Measurements from ENCODE around the gene PEX5.

The PEX5 gene

DNA sequence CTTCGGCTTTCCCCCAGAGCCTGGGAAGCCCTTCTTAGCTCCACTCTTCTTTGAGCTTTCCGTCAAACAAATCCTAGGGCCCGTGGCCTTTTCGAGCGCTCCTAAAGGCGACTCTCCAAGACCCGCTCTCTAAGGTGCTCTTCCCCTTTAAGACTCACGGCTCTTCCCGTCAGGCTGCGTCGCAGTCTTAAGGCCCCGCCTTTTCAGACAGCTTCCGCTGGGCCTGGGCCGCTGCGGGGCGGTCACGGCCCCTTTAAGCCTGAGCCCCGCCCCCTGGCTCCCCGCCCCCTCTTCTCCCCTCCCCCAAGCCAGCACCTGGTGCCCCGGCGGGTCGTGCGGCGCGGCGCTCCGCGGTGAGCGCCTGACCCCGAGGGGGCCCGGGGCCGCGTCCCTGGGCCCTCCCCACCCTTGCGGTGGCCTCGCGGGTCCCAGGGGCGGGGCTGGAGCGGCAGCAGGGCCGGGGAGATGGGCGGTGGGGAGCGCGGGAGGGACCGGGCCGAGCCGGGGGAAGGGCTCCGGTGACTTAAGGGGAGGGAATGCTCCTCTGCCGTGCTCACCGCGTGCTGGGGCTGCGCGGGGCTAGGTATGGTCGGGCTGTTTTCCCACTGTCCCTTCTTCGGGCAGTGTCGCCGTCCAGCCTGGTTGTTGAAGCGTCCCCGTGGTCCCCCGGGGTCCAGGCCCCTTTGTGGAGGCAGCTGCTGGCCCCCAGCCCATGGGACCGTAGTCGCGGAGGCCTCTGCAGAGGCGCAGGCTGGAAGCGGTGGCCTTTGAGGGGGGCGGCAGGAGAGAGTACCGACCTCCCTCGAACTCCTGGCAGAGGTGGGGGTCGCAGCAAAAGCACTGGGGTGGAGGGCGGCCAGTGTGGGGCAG lies at the start of gene PEX5:
Gene PEX5 (plus strand): TSS at position 289 of the 870 bp plus-strand sequence. CDS start 692 bp downstream, outside the sequence.
- peak within 1 kb of the TSS; percentile 64 for H3K4me3 ChIP-seq (ENCODE audit: low read depth, low read length)
- peak; percentile 76 for DNase-seq (ENCODE audit: low read depth)

DNA sequence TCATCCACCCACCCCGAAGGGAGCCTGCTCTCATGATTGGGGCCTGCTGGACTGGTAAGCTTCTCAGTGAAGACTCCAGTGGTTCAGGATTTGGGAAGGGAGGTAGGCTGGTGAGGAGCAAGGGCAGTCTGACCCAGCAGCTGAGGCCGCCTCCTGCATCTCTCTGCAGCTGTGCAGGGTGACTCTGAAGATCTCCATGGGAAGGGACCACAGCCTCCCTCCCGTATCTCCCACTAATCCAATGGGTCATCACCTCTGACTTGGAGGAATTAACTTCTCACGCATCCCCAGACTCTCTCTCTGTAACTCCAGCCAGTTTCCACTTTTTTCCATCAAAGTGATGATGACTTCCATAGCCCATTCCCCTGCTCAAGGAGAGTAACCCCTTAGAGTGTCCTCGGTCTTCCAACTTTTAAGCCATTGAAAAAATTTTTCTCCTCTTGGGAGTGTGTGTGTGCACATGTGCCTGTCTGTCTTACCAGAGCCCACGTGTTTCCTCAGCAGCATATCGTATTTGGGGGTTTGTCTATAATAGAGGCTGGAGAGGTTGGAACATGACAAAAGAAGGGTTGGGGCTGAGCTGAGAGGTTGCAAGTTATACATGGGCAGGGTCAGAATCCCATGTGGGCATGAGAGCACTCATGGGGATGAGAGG lies 48.0 kb upstream of the PEX5 start:
- H3K4me3 ChIP-seq (ENCODE audit: low read depth, low read length), result no peak overlapping the region

DNA sequence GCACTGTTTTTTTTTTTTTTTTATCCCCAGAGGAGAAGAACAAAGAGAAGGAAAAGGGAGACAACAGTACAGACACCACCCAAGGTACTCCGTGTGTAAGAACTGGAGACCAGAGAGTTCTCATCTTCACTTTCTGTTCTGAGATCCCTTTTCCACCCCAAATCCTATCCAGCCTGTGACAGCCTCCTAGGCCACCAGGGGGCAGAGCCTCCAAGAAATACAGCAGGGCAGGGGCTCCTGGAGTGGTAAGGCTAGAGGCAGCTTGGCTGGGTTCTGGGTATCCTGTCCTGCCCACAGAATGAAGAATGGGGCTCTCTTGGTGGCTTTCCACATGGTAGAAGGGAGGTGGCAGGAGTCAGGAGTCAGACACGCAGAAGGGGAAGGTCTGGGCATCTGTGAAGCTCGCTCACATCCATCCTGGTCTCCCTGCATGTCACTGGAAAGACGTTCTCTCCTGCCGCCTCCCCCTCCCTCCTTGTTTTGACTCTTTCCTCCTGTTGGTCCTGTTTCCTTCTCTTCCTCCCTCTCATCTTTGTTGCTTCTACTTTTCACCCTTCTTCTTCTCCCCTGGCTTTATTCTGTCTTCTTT lies 47.3 kb upstream of the PEX5 start:
- DNase-seq (ENCODE audit: low read depth), result no peak

More for the DNA sequence above, 48.0 kb upstream of the PEX5 start:
- no peak for DNase-seq (ENCODE audit: low read depth)

DNA sequence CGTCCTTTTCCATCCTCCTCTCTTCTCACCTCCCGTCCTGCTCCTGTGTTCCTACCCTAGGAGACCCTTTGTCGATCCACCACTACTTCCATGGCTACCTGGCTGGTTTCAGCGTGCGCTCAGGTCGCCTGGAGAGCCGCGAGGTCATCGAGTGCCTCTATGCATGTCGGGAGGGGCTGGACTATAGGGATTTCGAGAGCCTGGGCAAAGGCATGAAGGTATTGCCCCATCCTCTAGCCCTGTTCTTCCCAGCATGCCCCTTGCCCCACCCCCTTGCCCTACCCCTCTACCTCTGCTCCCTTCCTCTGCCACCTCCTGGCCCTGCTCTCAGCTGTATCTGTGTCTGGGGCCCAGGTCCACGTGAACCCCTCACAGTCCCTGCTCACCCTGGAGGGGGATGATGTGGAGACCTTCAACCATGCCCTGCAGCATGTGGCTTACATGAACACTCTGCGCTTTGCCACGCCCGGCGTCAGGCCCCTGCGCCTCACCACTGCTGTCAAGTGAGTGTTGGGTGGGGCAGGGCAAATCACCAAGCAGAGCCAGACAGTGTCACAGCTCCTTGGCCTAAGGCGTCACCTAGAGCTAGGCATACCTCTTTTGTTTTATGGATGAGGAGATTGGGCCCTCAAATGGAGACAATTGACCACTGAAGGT lies 46.5 kb upstream of the PEX5 start:
- no peak for DNase-seq (ENCODE audit: low read depth)
- no peak overlapping the region for H3K4me3 ChIP-seq (ENCODE audit: low read depth, low read length)

More for the DNA sequence above, 47.3 kb upstream of the PEX5 start:
- H3K4me3 ChIP-seq (ENCODE audit: low read depth, low read length), result no peak overlapping the region

DNA sequence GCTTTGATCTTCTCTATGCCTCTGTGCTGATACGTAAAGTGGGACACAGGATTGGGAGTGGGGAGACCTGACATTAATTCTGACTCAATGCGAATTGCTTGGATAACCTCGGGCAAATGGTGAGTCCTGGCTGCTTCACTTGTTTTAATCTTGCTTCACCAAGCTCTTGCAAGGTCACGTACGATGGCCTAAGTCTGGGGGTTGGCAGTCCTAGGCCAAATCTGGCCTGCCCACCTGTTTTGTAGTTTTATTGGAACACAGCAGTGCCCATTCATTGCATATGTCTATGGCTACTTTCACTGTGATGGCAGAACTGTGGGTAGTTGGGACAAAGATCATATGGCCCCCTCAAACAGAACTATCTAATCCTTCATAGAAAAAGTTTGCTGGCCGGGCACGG lies 45.9 kb upstream of the PEX5 start:
- no peak overlapping the region for H3K4me3 ChIP-seq (ENCODE audit: low read depth, low read length)
- DNase-seq (ENCODE audit: low read depth), result no peak

DNA sequence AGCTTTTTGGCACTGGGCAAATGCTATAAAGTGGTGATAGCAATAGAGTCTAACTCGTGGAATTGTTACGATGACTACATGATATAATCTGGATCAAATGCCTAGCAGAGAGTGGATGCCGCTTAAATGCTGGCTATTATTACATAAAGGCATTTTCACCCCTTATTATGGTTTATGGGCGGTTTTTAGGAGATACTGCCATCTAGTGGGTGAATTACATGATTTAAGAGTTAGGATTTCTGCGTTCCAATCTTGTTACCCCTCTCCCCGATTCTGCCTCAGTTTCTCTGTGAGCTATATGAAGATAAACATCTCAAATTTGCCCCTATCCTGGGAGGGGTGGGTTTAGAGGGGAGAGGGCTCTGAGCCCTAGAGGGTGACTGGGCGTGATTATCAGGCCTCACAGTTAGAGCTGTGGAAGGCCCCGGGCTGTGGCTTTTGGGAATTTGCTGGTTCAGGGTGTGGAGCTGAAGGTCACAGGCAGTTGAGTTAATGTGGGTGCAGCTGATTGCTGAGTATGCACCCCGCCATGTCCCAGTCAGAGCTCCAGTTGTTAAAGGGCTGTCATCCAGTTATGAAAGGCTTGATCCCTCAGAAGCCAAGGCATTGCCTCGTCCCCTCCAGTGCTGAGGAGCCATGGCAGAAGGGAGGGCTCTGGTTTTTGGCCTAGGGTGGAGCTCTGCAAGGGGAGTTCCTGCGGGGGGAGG lies 44.9 kb upstream of the PEX5 start:
- H3K4me3 ChIP-seq (ENCODE audit: low read depth, low read length), result no peak overlapping the region
- DNase-seq (ENCODE audit: low read depth), result no peak

DNA sequence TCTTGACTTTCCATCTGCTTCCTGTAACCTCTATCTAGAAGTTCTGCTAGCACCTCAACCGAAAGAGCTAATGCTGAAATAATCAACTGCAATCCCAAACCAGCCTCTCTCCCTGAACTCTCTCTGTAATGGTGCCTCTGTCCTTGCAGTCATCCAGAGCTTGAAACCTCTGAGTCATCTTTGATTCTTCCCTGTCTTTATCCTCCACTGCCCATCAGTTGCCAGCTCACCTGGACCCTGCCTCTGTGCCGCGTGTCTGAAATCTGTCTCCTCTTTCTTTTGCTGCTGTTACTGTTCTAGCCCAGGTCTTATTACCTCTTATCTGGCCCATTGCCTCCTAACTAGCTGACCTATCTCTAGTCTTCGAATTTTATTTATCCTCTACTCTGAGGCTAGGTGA lies 43.8 kb upstream of the PEX5 start:
- H3K4me3 ChIP-seq (ENCODE audit: low read depth, low read length), result no peak overlapping the region
- no peak for DNase-seq (ENCODE audit: low read depth)

DNA sequence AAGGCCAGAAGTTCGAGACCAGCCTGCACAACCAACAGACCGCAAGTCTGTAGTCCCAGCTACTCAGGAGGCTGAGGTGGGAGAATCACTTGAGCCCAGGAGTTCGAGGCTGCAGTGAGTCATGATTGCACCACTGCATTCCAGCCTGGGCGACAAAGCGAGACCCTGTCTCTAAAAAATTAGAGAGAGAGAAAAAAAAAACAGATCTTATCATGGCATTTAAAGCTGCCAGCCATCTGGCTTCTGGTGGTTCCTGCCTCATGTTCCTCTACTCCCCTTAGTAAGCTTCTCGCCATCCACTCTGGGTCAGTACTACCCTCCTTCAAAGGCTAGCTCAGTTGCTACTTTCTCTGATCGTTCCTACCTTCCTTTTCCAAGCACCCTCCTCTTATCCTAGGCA lies 43.3 kb upstream of the PEX5 start:
- DNase-seq (ENCODE audit: low read depth), result no peak
- no peak overlapping the region for H3K4me3 ChIP-seq (ENCODE audit: low read depth, low read length)

DNA sequence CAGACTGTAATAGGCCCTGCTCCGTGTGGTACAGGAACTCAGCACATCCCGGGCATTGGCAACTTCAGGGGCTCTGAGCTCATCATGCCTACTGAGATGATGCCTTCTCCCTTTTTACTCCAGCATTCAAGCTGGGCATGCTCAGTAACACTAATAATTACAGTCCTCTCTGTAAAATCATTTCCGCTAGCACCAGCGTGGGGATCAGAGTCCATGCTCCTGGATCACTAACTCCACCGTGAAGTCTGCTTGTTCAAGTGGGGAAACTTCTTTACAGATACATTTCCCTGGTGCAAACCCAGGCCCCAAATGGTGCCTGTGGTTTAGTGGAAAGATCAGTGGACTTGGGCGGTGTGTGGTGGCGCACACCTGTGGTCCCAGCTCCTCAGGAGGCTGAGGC lies 42.6 kb upstream of the PEX5 start:
- DNase-seq (ENCODE audit: low read depth), result no peak
- no peak overlapping the region for H3K4me3 ChIP-seq (ENCODE audit: low read depth, low read length)

DNA sequence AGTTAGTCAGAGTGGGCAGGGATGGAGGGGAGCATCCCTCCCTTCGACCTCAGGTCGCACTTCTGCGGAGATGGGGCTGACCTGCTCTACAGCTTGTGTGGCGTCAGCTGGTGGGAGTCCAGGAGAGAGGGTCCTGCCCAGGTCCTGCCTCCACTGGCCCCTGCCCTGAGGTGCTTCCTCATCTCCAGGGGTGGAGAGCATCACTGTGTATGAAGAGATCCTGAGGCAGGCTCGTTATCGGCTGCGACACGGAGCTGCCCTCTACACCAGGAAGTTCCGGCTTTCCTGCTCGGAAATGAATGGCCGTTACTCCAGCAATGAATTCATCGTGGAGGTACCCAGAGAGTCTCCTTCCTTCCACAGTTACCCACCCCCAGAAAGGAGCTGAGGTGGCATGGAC lies 39.1 kb upstream of the PEX5 start:
- no peak overlapping the region for H3K4me3 ChIP-seq (ENCODE audit: low read depth, low read length)
- DNase-seq (ENCODE audit: low read depth), result no peak

DNA sequence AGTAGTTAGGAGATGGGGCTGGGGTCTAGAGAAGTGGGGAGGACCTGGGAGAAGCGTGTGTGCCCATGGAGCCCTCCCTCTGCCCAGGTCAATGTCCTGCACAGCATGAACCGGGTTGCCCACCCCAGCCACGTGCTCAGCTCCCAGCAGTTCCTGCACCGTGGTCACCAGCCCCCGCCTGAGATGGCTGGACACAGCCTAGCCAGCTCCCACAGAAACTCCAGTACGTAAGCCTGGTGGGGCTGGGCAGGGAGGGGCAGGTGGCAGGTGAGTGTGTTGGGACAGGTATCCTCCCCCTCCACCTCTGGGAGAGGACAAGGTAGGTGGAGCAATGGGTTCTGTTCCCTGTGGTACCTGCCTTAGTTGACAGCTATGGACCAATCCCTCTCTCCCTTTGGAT lies 38.6 kb upstream of the PEX5 start:
- DNase-seq (ENCODE audit: low read depth), result no peak
- no peak overlapping the region for H3K4me3 ChIP-seq (ENCODE audit: low read depth, low read length)

DNA sequence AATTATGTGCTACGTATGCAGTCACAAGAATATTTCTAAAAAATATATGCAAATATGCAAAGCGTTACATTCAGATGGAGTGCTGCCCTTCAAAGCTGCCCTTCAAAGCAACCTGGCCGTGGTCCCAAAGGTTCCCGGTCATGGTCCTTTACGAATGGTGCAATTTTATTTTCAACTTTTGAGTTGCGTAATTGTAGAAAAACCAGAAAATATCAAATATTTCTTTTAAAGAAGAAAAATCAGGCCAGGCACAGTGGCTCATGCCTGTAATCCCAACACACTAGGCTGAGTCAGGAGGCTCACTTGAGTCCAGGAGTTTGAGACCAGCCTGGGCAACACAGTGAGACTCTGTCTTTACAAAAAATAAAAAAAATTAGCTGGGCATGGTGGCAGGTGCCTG lies 38.0 kb upstream of the PEX5 start:
- no peak overlapping the region for H3K4me3 ChIP-seq (ENCODE audit: low read depth, low read length)
- DNase-seq (ENCODE audit: low read depth), result no peak

DNA sequence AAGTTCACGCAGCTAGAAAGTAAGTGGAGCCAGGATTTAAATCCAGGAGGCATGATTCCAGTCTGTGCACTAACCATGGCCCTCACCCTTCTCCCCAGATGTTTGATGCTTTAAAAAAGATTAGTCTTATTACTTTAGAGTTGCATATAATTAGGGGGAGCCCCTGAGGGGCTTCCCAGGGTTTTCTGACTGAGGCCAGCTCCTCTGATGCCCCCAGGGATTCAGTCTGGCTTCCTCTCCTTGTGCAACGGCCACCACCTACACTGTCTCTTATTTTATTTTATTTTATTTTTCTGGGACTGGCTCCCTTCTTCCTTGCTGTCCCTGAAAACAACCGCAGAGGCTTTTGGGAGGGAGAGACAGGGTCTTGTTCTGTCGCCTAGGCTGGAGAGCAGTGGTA lies 36.7 kb upstream of the PEX5 start:
- no peak overlapping the region for H3K4me3 ChIP-seq (ENCODE audit: low read depth, low read length)
- no peak for DNase-seq (ENCODE audit: low read depth)

DNA sequence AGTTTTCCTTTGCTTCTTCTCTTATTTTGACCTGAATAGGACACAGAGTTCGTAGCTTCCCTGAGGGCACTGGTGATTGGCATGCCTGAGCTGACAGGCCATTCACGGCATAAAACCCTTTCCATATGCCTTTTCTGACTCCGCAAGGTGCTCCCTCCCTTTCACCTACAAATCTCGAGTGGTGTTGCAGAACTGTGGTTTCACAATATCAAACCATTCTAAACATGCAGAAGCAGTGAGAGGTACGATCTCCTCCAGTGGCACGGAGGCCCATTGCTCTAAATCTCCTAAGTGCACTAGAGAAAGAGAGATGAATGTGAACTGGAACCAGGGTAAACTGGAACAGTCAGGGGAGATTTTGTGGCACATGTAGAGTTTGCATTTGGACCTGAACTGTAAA lies 35.4 kb upstream of the PEX5 start:
- no peak overlapping the region for H3K4me3 ChIP-seq (ENCODE audit: low read depth, low read length)
- no peak for DNase-seq (ENCODE audit: low read depth)

DNA sequence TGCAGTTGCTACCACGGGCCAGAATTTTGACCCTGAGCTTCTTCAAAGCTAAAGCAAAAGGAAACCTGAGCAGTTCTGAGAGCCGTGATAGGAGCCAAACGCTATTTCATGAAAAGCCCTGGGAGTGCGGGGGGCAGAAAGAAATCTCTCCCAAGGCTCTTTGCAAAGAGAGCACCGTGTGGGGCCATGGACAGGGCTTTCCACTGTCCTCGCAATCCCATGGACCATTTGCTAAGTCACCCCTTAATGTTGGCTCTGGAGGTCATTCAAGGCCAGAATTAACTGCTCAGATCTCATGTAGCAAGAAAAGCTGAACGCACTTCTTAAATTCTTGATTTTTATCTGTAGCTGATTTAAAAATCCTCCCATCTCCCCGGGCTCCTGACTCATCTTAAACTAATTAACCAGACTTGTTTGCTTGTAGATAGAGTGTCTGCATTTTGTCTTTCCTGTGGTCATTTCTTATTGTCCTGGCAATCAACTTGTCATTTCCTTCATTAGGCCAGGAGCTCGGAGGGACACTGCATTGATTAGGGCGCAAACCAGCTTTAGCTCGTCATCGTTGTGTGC lies 34.5 kb upstream of the PEX5 start:
- no peak overlapping the region for H3K4me3 ChIP-seq (ENCODE audit: low read depth, low read length)
- DNase-seq (ENCODE audit: low read depth), result no peak

DNA sequence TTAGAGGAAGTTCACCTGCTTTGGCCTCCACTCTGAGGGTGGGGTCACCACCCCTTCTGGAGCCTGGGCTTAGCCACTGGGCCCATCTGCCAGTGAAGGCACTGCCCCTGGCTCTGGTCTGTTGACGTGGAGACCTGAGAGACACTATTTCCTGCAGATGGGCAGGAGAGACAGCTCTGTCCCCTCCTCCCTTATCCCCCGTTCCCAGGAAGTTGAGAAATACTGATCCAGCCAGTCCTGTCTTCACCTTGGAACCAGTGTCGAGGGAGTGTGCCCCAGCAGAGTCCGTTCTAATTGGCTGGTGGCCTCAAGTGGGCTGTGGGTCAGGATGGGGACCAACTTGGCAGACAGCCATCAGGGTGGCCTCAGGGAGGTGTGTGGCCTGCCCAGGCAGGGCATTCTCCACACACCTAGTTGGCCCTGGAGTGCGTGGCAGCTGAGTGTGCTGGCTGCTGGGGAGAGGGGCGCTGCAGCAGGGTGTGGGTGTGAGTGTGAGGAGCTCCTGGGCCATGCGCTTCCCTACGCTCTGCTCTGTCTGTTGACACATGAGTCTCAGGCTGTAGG lies 33.9 kb upstream of the PEX5 start:
- no peak overlapping the region for H3K4me3 ChIP-seq (ENCODE audit: low read depth, low read length)

DNA sequence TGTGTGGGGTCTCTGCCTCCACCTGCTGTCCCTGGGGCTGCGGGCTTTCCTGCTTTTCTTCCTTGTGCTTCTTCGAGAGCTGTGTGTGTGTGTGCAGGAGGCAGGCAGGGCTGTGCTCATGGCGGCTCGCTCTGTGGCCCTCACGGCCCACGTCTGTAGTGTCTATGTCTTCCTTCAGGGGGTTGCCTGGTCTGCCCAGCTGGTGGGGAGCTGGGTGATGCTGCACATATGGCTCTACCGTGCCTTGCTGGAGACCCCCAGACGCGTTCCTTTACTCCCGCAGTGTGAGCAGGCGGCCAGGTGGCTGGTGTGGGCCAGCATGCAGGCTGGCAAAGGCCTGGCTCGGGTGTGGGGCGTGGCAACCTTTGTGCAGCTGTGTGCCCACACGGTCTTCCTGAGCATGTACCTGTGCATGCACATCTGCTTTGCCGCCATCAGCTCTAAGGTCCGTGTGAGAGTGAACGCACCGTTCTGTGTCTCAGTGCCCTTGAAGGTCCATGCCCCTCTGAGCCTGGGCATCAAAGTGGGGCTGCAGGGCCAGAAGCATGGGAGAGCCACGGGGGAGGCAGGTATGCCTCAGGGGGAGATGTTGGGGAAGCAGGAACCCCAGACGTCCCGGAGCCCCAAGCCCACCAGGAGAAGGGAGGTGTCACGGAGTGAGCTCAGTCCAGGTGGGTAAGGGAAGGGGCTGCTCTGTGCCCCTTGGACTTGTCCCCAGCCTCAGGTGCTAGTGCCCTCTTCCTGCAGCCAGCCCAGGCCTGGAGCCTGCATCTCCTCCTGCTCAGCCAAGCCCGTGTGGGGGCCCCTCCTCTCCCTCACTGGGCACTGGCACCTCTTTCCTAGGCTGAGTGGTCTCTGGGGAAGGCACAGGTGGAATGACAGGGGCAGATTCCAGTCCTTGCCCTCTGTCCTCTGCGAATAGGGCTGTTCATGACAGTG lies 33.0 kb upstream of the PEX5 start:
- H3K4me3 ChIP-seq (ENCODE audit: low read depth, low read length), result no peak overlapping the region
- DNase-seq (ENCODE audit: low read depth), result no peak

More for the DNA sequence above, 33.9 kb upstream of the PEX5 start:
- DNase-seq (ENCODE audit: low read depth), result no peak

DNA sequence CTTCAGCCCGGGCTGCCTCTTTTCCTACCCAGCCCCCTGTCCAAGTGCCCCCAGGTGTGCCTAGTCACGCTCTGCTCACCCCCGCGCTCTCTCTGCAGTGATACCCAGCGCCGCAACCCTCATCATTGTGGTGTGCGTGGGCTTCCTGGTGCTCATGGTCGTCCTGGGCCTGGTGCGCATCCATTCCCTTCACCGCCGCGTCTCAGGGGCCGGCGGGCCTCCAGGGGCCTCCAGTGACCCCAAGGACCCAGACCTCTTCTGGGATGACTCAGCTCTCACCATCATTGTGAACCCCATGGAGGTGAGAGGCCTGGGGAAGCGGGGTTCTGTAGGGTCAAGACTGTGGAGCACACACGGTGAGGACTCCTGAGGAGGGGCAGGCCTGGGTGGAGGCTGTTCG lies 32.1 kb upstream of the PEX5 start:
- H3K4me3 ChIP-seq (ENCODE audit: low read depth, low read length), result no peak overlapping the region
- no peak for DNase-seq (ENCODE audit: low read depth)

Data from skeletal muscle cell (primary cell).